Endothelial cell (in vitro differentiated cells): ENCODE measurements around the gene VWA8. TPM values are rescaled to one million over a fixed set of nuclear protein-coding genes. Genes with fewer than 3 reads are reported as not detected.
"Not testable (repeated sequence)": the region's sequence is repeated elsewhere in the genome, so short reads cannot be mapped to it uniquely, and the experiment has no call there.

Experiments
- DNase-seq: peaks from one replicate; pipeline ENCODE4 v3.0.0; 2021; ENCODE audit warnings: low spot score
- H3K27ac Mint-ChIP-seq: one replicate; pipeline ENCODE4 v1.8.0; 2021; ENCODE audit warnings: mixed read lengths, inconsistent platforms; ENCODE audit not compliant: unreplicated experiment
- H3K27me3 Mint-ChIP-seq: one replicate; pipeline ENCODE4 v1.8.0; 2021; ENCODE audit warnings: mild to moderate bottlenecking, moderate library complexity, mixed read lengths, inconsistent platforms; ENCODE audit not compliant: unreplicated experiment
- H3K36me3 Mint-ChIP-seq: one replicate; pipeline ENCODE4 v1.8.0; 2021; ENCODE audit warnings: mild to moderate bottlenecking, low read depth, mixed read lengths, inconsistent platforms; ENCODE audit not compliant: unreplicated experiment
- H3K4me1 Mint-ChIP-seq: one replicate; pipeline ENCODE4 v1.8.0; 2021; ENCODE audit warnings: mild to moderate bottlenecking, mixed read lengths, inconsistent platforms; ENCODE audit not compliant: unreplicated experiment
- H3K4me3 Mint-ChIP-seq: one replicate; pipeline ENCODE4 v1.8.0; 2021; ENCODE audit warnings: mild to moderate bottlenecking, mixed read lengths, inconsistent platforms; ENCODE audit not compliant: unreplicated experiment
- H3K9me3 Mint-ChIP-seq: one replicate; pipeline ENCODE4 v1.8.0; 2021; ENCODE audit warnings: mixed read lengths, inconsistent platforms; ENCODE audit not compliant: unreplicated experiment
- CTCF ChIP-seq: fragments of 200-600 bp; sonication (generic); IDR thresholded peaks from one replicate; pipeline ENCODE4 v1.5.0; 2021; ENCODE audit warnings: antibody characterized with exemption; ENCODE audit not compliant: unreplicated experiment
- total RNA-seq: library from RNA; stranded (reverse); fragmentation: NEBNext Ultra II Directional; extraction: Animal tissue kit (Norgen Biotek cat#: 25700); gene quantifications from one replicate; pipeline ENCODE4 v1.2.1, GENCODE V29; 2021; ENCODE audit not compliant: unreplicated experiment

Gene VWA8
- total RNA-seq, 1 donor from 2014 or later: 8.2 TPM

- no peaks in the 10 kb centered on the region for H3K9me3 Mint-ChIP-seq
- no peaks in the 10 kb centered on the region for H3K4me1 Mint-ChIP-seq
- no peaks in the 10 kb centered on the region for H3K36me3 Mint-ChIP-seq
- no peaks in the 10 kb centered on the region for H3K27me3 Mint-ChIP-seq
- H3K4me3 Mint-ChIP-seq: no peak overlapping the region
- no peak for TF ChIP-seq CTCF
- no peak overlapping the region for H3K27ac Mint-ChIP-seq
- no peak for DNase-seq
Observed at GRCh38 chr13:41864658-41865057, 96.3 kb downstream of the VWA8 start.

- H3K36me3 Mint-ChIP-seq: not testable (repeated sequence)
Observed at GRCh38 chr13:41862659-41863058, 98.2 kb downstream of the VWA8 start.

GRCh38 chr13:41859565-41859964, 101.3 kb downstream of the VWA8 start:
- no peak for TF ChIP-seq CTCF
- H3K9me3 Mint-ChIP-seq: no peaks in the 10 kb centered on the region
- no peak for DNase-seq

More at GRCh38 chr13:41862659-41863058, 98.2 kb downstream of the VWA8 start:
- not testable (repeated sequence) for H3K27me3 Mint-ChIP-seq, H3K9me3 Mint-ChIP-seq, DNase-seq, H3K4me3 Mint-ChIP-seq, H3K4me1 Mint-ChIP-seq, H3K27ac Mint-ChIP-seq

GRCh38 chr13:41858780-41859179, 102.1 kb downstream of the VWA8 start:
- H3K36me3 Mint-ChIP-seq: no peaks in the 10 kb centered on the region
- TF ChIP-seq CTCF: no peak
- no peaks in the 10 kb centered on the region for H3K27me3 Mint-ChIP-seq
- no peak for DNase-seq
- H3K4me3 Mint-ChIP-seq: no peak overlapping the region
- H3K4me1 Mint-ChIP-seq: no peaks in the 10 kb centered on the region
- no peaks in the 10 kb centered on the region for H3K9me3 Mint-ChIP-seq
- H3K27ac Mint-ChIP-seq: no peak overlapping the region

More at GRCh38 chr13:41859565-41859964, 101.3 kb downstream of the VWA8 start:
- Mint-ChIP-seq H3K27me3 (no peaks in the 10 kb centered on the region), H3K27ac (no peak overlapping the region), H3K4me1 (no peaks in the 10 kb centered on the region), H3K36me3 (no peaks in the 10 kb centered on the region), H3K4me3 (no peak overlapping the region)

GRCh38 chr13:41854758-41855157, 106.2 kb downstream of the VWA8 start:
- H3K36me3 Mint-ChIP-seq: no peaks in the 10 kb centered on the region

More at GRCh38 chr13:41854758-41855157, 106.2 kb downstream of the VWA8 start:
- Mint-ChIP-seq H3K27ac (no peak overlapping the region), H3K9me3 (no peaks in the 10 kb centered on the region), H3K4me1 (no peaks in the 10 kb centered on the region), H3K4me3 (no peak overlapping the region), H3K27me3 (no peaks in the 10 kb centered on the region)
- no peak for DNase-seq
- TF ChIP-seq CTCF: no peak
